ENCODE results near the gene GADD45B.

The GADD45B gene, protein sequence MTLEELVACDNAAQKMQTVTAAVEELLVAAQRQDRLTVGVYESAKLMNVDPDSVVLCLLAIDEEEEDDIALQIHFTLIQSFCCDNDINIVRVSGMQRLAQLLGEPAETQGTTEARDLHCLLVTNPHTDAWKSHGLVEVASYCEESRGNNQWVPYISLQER

GRCh38 chr19:2475702-2476450 is at the start of gene GADD45B:
GADD45B (plus strand) TSS chr19:2476127; CDS start chr19:2476359, 232 bp downstream.
- peak; percentile 100 for FAIRE-seq
- DNase-seq (ENCODE audit: insufficient read length, low spot score), result peak; percentile 92

GRCh38 chr19:2426611-2427428 is 49.1 kb upstream of the GADD45B start:
- DNase-seq (ENCODE audit: insufficient read length, low spot score), result peak; percentile 81

GRCh38 chr19:2427429-2428320 is 48.3 kb upstream of the GADD45B start, which contains the start of gene TIMM13:
TIMM13 (minus strand) TSS chr19:2427586; CDS start chr19:2427533, 53 bp downstream.
- FAIRE-seq (peak; percentile 95), DNase-seq (ENCODE audit: insufficient read length, low spot score) (peak; percentile 99)

More at GRCh38 chr19:2426611-2427428, 49.1 kb upstream of the GADD45B start:
- no peak for FAIRE-seq

GRCh38 chr19:2428321-2428690 is 47.6 kb upstream of the GADD45B start:
- DNase-seq (ENCODE audit: insufficient read length, low spot score) (no peak), FAIRE-seq (no peak)

GRCh38 chr19:2428756-2429711 is 46.9 kb upstream of the GADD45B start:
- no peak for DNase-seq (ENCODE audit: insufficient read length, low spot score)
- FAIRE-seq, result no peak

GRCh38 chr19:2429917-2430535 is 45.9 kb upstream of the GADD45B start:
- no peak for DNase-seq (ENCODE audit: insufficient read length, low spot score)

GRCh38 chr19:2431318-2432055 is 44.4 kb upstream of the GADD45B start:
- FAIRE-seq (no peak), DNase-seq (ENCODE audit: insufficient read length, low spot score) (no peak)

More at GRCh38 chr19:2429917-2430535, 45.9 kb upstream of the GADD45B start:
- no peak for FAIRE-seq

GRCh38 chr19:2432131-2432848 is 43.6 kb upstream of the GADD45B start:
- DNase-seq (ENCODE audit: insufficient read length, low spot score), result no peak
- FAIRE-seq, result no peak

GRCh38 chr19:2433854-2434253 is 42.1 kb upstream of the GADD45B start:
- DNase-seq (ENCODE audit: insufficient read length, low spot score), result no peak
- no peak for FAIRE-seq

- DNase-seq (ENCODE audit: insufficient read length, low spot score) (no peak), FAIRE-seq (no peak)
Observed at GRCh38 chr19:2434267-2434666, 41.7 kb upstream of the GADD45B start.

DNA sequence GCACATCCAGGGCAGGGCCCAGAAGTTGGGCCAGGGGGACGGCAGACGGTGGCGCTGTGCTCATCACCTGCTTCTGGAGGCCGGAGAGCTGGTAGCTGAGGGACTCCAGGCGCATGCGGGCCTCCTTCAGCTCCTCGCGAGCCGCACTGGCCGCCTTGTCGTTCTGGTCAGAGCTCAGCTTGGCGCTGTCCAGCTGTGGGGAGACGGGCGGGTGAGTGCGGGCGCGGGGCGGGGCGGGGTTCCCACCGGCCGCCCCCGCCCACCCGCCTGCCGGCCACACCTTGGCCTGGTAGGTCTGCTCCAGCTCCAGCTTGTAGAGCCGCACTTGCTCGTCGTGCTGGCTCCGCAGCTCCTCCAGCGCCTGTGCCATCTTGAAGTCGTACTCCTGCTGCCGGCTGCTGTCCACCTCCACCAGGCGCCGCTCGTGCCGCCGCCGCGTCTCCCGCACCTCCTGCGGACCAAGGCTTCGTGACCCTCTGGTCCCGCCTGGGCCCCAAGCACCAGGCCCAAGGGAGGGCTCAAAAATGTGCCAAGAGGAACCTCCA is 41.1 kb upstream of the GADD45B start:
- no peak for FAIRE-seq

GRCh38 chr19:2436384-2436783 is 39.5 kb upstream of the GADD45B start:
- no peak for FAIRE-seq

More for the DNA sequence above, 41.1 kb upstream of the GADD45B start:
- no peak for DNase-seq (ENCODE audit: insufficient read length, low spot score)

GRCh38 chr19:2436926-2437325 is 39.0 kb upstream of the GADD45B start:
- DNase-seq (ENCODE audit: insufficient read length, low spot score) (no peak), FAIRE-seq (no peak)

More at GRCh38 chr19:2436384-2436783, 39.5 kb upstream of the GADD45B start:
- no peak for DNase-seq (ENCODE audit: insufficient read length, low spot score)

DNA sequence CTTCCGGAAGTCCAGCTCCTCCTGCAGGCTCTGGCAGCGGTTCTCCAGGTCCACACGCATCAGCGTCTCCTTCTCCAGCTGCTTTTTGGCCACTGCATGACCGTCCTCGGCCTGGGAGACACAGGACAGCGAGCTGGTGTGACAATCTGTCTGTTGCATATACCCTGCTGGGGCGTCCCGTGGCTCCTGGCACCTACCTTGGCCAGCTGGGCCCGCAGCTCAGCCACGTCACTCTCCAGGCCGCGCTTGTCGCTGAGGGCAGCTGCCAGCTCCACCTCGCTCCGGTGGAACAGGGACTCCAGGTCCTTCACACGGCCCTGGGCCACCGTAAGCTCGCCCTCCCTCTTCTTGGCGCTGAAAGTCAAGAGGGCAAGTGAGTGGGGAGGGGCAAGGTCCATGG is 37.7 kb upstream of the GADD45B start:
- DNase-seq (ENCODE audit: insufficient read length, low spot score), result no peak
- no peak for FAIRE-seq

DNA sequence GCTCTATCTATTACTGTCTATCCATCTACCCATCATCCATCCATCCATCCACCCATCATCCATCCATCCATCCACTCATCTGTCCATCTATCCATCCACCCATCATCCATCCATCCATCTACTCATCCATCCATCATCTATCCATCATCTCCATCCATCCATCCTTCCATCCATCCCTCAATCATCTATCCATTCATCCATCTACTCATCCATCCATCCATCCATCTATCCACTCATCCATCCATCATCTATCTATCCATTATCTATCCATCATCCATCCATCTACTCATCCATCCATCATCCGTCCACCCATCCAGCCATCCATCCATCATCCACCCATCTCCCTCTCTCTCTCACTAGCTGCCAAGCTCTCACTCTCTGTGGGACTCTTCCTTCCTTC is 35.4 kb upstream of the GADD45B start:
- no peak for DNase-seq (ENCODE audit: insufficient read length, low spot score)
- FAIRE-seq, result no peak

DNA sequence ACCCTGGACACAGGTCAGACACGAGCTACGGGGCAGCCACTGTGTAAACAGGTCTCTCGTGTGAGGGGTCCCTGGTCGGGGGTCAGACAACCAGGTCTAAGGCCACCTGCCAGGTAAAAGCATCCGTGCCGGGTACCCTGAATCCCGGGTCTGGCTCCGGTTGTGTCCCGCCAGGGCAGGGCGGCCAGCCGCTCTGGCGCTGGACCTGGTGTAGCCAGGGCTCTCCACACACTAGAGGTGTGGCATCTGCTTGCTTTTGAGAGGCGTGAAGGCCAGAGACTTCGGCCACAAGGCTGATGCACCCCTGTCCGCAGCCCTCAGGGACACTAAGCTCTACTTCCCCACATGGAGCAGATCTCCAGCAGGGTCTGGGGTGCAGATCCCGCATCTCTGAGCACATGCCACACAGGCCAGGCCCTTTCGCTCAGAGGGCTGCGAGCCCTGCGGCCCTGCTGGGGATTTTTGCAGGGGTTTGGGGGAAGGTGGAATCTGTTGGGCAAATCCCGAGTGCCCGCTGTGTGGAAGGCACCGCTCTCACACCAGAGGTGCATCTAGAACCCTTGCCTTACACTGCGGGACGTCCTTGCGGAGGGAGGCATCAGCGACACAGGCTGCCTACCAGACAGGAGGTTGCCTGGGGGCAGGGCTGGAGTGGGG is 34.7 kb upstream of the GADD45B start:
- no peak for FAIRE-seq
- DNase-seq (ENCODE audit: insufficient read length, low spot score), result no peak
